ENCODE results near the gene COMMD9. TPM values are rescaled to one million over a fixed set of nuclear protein-coding genes. Genes with fewer than 3 reads are reported as not detected.

The COMMD9 gene
- total and polyA plus RNA-seq, 2 of the 4 experiments (the other 2 are of a cell fraction): 50.7 to 58.3 TPM

GRCh38 chr11:36330411-36330810 is 41.2 kb upstream of the COMMD9 start:
- no peak overlapping the region for H3K4ac ChIP-seq (ENCODE audit: low read depth, low read length)
- no peak overlapping the region for H3K56ac ChIP-seq (ENCODE audit: extremely low read depth, insufficient read depth, low read length)
- H3K4me3 ChIP-seq (ENCODE audit: insufficient read depth, low read depth, low read length): no peak overlapping the region
- DNase-seq (no peak), ATAC-seq (ENCODE audit: low read depth) (no peak)
- no peak overlapping the region for H3K18ac ChIP-seq (ENCODE audit: low read depth, low read length)
- POLR2A ChIA-PET (ENCODE audit: unreplicated experiment): no interaction called here
- H3K9me1 ChIP-seq (ENCODE audit: insufficient read depth, low read length): no peaks in the 10 kb centered on the region
- TF ChIP-seq RCOR1 (IDR thresholded peaks at IDR 0.05; ENCODE audit: insufficient replicate concordance, low read length): no peak
- H4K20me1 ChIP-seq (ENCODE audit: insufficient read depth, low read length): no peaks in the 10 kb centered on the region
- no peak overlapping the region for H3K23ac ChIP-seq (ENCODE audit: low read depth, low read length)
- no peak overlapping the region for H4K91ac ChIP-seq (ENCODE audit: insufficient read depth, low read depth, low read length)
- H3K4me1 ChIP-seq (ENCODE audit: control insufficient read depth, insufficient read depth, low read length): no peaks in the 10 kb centered on the region
- H2BK120ac ChIP-seq (ENCODE audit: low read depth, low read length): no peak overlapping the region
- H3K9ac ChIP-seq (ENCODE audit: low read depth, low read length): no peak overlapping the region
- no TSS peak for BruUV-seq (replicated peaks)
- H3K9me3 ChIP-seq (ENCODE audit: control insufficient read depth, insufficient read depth, low read length): no peaks in the 10 kb centered on the region
- no peak overlapping the region for H2AK5ac ChIP-seq (ENCODE audit: low read depth, low read length)
- H3K79me1 ChIP-seq (ENCODE audit: low read depth in 1 of 2, low read length in 2 of 2): no peaks in the 10 kb centered on the region
- no peak overlapping the region for H4K8ac ChIP-seq (ENCODE audit: low read depth in 2 of 2, low read length in 2 of 2)
- no peak overlapping the region for H2BK15ac ChIP-seq (ENCODE audit: low read depth, low read length)
- H3K27me3 ChIP-seq (ENCODE audit: control insufficient read depth, insufficient read depth, low read length): peaks cover 5% of the 10 kb centered on the region
- H2AFZ ChIP-seq (replicated peaks; ENCODE audit: low read length, poor library complexity): no peak overlapping the region
- H3K36me3 ChIP-seq (ENCODE audit: control insufficient read depth, insufficient read depth, low read length): no peaks in the 10 kb centered on the region
- CTCF ChIA-PET: interaction anchor here (1.2 kb wide), 1 partner anchor 14 kb away, joined by 3 read pairs; no protein-coding TSS in a partner anchor
- intact Hi-C loops (cut with micrococcal nuclease): no loop called here
- H4K5ac ChIP-seq (ENCODE audit: low read depth, low read length): no peak overlapping the region
- H3K27ac ChIP-seq (ENCODE audit: insufficient read depth, low read length): no peak overlapping the region
- no peak overlapping the region for H2BK5ac ChIP-seq (ENCODE audit: low read depth, low read length, poor library complexity, severe bottlenecking)
- dilution Hi-C loops (cut with HindIII; ENCODE audit: low sequenced_read_pairs, unreplicated experiment): no loop called here
- H3K14ac ChIP-seq (replicated peaks; ENCODE audit: low read depth, low read length): no peak overlapping the region
- H2AK9ac ChIP-seq (replicated peaks; ENCODE audit: low read depth, low read length, poor library complexity): no peak overlapping the region
- H3K4me2 ChIP-seq (ENCODE audit: low read depth, low read length): no peak overlapping the region
- in situ Hi-C loops (cut with MboI; ENCODE audit: low sequenced_read_pairs): no loop called here
- no CpG with 5 or more reads among the region's 2 CpGs for WGBS, 2 experiments (ENCODE audit: extremely low coverage in 2 of 2, insufficient read length in 1 of 2)
- H2BK20ac ChIP-seq (ENCODE audit: low read depth, low read length): no peak overlapping the region
